IPS-20b (cell line): Measurements from ENCODE around the gene SLC39A10.

Experiments
- H3K27ac ChIP-seq: one replicate; pipeline ENCODE4 v1.5.1; 2013; ENCODE audit warnings: low read length
- H3K27me3 ChIP-seq: 2 replicates; pipeline ENCODE4 v1.6.1; 2013; ENCODE audit warnings: mild to moderate bottlenecking, low read length, inconsistent platforms; ENCODE audit not compliant: insufficient read depth
- H3K36me3 ChIP-seq: 2 replicates; pipeline ENCODE4 v1.6.1; 2013; ENCODE audit warnings: low read depth, mild to moderate bottlenecking, inconsistent platforms, low read length, moderate library complexity; ENCODE audit not compliant: insufficient read depth
- H3K4me1 ChIP-seq: 2 replicates; pipeline ENCODE4 v1.6.1; 2013; ENCODE audit warnings: mild to moderate bottlenecking, control low read depth, inconsistent platforms, low read length, moderate library complexity; ENCODE audit not compliant: insufficient read depth
- H3K4me3 ChIP-seq: 2 replicates; pipeline ENCODE4 v1.5.1; 2013; ENCODE audit warnings: mild to moderate bottlenecking, low read length, inconsistent platforms
- H3K9ac ChIP-seq: 2 replicates; pipeline ENCODE4 v1.6.1; 2013; ENCODE audit warnings: low read depth, mild to moderate bottlenecking, inconsistent platforms, low read length, moderate library complexity
- H3K9me3 ChIP-seq: 2 replicates; pipeline ENCODE4 v1.6.1; 2013; ENCODE audit warnings: mild to moderate bottlenecking, low read depth, low read length, inconsistent platforms; ENCODE audit not compliant: insufficient read depth

The SLC39A10 gene

DNA sequence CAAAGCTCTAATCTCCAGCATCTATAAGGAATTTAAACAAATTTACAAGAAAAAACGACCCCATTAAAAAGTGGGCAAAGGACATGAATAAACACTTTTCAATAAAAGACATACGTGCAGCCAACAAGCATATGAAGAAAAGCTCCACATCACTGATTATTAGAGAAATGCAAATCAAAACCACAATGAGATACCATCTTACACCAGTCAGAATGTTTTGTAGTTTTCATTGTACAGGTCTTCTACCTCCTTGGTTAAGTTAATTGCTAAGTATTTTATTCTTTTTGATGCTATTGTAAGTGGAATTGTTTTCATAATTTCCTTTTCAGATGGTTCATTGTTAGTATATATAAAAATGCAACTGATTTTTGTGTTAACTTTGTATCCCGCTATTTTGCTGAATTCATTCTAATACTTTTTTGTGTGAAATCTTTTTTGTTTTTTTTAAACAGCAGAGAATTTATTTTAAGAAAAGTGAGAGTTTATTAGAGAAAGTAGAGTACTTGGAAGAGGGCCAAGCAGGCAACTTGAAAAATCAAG is 40.7 kb downstream of the SLC39A10 start:
- Histone ChIP-seq H3K4me3 (no peak overlapping the region), H3K9me3 (no peaks in the 10 kb centered on the region), H3K36me3 (no peaks in the 10 kb centered on the region; the same call in 1 of the 2 replicates), H3K9ac (no peak overlapping the region), H3K27ac (no peak overlapping the region), H3K4me1 (peaks cover 10% of the 10 kb centered on the region; the same call in 1 of the 2 replicates), H3K27me3 (no peaks in the 10 kb centered on the region)

DNA sequence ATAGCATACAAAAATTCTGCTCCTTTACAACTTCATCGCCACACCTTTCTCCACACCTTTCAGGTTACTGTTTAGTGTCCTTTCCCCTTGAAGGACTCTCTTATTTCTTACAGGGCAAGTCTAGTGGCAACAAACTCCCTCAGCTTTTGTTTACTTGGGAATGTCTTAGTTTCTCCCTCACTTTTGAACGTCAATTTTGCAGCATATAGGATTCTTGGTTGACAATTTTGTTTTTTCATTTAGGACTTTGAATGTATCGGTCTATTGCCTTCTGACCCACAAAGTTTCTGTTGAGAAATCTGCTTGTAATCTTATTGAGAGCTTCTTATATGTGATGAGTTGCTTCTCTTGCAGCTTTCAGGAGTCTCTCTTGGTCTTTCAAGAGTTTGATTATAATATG is 43.5 kb downstream of the SLC39A10 start:
- Histone ChIP-seq H3K27me3 (no peaks in the 10 kb centered on the region), H3K4me1 (no peaks in the 10 kb centered on the region; the same call in 1 of the 2 replicates), H3K9me3 (no peaks in the 10 kb centered on the region), H3K9ac (no peak overlapping the region), H3K4me3 (no peak overlapping the region), H3K27ac (no peak overlapping the region), H3K36me3 (no peaks in the 10 kb centered on the region; the same call in 1 of the 2 replicates)

DNA sequence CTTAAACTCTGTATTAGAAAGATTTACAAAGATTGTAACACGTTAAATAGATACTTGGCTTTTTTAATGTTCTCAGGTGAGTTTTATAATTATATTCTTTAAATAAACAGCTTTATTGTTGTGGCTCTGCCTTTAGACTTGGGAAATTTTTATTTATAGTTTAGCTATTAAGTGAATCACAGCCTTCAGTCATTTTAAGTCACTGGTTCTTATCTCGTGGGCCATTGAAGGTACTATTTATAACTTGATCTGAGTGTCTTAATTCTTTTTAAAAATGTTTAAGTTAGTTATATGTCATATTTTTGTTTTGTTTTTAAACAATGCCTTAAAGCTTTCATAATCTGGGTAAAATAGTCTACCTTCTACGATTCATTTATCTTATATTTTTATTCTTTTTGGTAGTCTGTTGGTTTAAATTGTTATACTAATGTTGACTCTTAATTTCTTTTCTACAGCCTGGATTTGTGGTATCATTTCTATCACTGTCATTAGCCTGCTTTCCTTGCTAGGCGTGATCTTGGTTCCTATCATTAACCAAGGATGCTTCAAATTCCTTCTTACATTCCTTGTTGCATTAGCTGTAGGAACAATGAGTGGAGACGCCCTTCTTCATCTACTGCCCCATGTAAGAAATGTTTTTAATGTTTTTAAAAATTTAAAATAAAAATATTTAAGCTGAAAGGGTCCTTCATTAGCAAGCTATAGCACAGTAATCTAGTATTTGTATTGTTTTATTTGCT is 49.3 kb downstream of the SLC39A10 start:
- Histone ChIP-seq H3K27ac (no peak overlapping the region), H3K4me1 (peaks cover 12% of the 10 kb centered on the region), H3K36me3 (peaks cover 42% of the 10 kb centered on the region; the same call in 1 of the 2 replicates), H3K27me3 (no peaks in the 10 kb centered on the region), H3K9ac (no peak overlapping the region), H3K9me3 (no peaks in the 10 kb centered on the region), H3K4me3 (no peak overlapping the region)

DNA sequence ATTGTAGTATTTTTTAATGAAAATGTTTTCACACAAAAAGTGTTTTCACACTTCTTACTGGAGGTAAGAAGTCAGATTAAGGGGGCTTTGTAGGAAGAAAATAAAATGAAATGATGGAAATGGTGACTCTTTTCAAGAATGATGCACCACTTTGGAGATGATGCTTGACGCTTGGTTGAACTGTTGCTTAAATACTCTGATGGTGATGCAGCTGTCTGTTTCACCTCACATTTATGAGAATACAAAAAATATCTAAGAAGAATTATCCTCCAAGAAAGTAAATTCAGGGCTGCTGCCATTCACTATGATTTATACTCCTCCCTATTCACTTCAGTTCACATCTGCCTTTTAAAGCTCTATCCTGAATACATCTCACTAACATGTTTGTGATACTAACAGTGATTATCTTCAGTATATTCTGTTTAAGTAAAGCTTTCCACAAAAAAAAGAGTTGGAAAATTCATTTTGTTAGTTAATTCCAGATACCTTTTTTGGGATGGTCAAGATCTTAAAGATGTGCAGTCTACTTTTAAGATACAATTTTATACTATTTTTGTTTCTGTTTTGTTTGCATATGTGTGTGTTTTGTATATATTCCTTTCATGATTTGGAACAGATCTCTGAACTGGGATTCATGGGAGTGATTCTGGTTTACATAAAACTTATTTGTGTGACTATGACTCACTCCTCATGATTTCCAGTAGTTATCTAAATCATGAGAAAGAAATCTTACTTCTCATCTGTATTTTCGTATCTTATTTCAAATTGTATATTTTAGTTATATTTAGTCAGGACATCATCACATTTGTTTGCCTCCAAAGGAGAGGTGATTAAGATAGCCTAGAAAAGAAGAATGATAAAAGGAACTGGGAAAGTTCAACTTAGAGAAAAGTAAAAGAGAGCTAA is 53.1 kb downstream of the SLC39A10 start:
- H3K27me3 ChIP-seq, result no peaks in the 10 kb centered on the region
- H3K4me3 ChIP-seq, result no peak overlapping the region
- H3K27ac ChIP-seq, result no peak overlapping the region
- peaks cover 12% of the 10 kb centered on the region for H3K4me1 ChIP-seq
- H3K9ac ChIP-seq, result no peak overlapping the region
- H3K9me3 ChIP-seq, result no peaks in the 10 kb centered on the region
- H3K36me3 ChIP-seq, result peaks cover 74% of the 10 kb centered on the region

DNA sequence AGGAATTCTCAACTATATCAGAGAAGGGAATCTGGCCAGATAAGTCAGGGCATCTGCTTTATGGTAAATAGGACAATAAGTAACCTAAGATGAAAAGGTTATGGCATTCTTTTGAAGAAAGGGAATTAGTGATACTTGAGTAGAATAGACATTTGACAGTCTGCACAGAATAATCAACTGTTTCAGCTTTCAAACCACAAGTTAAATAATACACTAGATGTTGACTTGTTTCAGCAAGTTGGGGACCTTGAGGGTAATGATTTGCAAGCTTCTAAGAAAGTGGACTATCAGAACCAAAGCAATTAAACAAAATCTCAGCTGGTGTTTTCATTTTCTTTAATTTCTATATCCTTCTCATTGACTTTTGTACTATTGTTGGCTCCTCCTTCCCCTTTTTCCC is 54.5 kb downstream of the SLC39A10 start:
- H3K27me3 ChIP-seq, result no peaks in the 10 kb centered on the region
- no peak overlapping the region for H3K27ac ChIP-seq
- H3K36me3 ChIP-seq, result peaks cover 85% of the 10 kb centered on the region
- no peak overlapping the region for H3K4me3 ChIP-seq
- H3K4me1 ChIP-seq, result peaks cover 4% of the 10 kb centered on the region
- H3K9ac ChIP-seq, result no peak overlapping the region
- H3K9me3 ChIP-seq, result no peaks in the 10 kb centered on the region

DNA sequence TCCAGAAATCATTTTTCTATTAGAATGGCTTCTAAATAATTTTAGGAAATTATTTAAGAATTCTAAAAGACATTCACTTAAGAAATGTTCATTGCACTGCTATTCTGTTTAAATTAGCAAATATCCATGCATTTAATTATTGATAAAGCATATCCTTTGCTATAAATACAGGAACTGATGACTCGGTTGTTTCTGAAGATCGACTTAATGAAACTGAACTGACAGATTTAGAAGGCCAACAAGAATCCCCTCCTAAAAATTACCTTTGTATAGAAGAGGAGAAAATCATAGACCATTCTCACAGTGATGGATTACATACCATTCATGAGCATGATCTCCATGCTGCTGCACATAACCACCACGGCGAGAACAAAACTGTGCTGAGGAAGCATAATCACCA is 59.4 kb downstream of the SLC39A10 start:
- Histone ChIP-seq H3K9me3 (no peaks in the 10 kb centered on the region), H3K4me1 (0 out of 2 replicates have a peak, but pooled peaks cover 3% of the 10 kb centered on the region), H3K9ac (no peak overlapping the region), H3K4me3 (no peak overlapping the region), H3K36me3 (peaks cover 88% of the 10 kb centered on the region), H3K27me3 (no peaks in the 10 kb centered on the region), H3K27ac (no peak overlapping the region)

DNA sequence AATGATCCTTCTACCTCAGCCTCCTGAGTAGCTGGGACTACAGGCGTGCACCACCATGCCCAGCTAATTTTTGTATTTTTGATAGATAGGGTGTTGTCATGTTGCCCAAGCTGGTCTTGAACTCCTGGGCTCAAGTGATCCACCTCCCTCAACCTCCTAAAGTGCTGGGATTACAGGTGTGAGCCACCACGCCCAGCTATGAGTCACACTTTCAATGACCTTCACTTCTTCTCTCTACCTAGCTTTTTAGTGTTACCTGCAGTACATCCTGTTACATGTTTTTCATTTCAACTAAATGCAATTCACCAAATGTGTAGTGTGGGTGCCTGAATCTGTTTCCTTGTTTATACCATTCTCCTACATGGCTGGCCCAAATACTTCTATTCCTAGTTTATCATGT is 64.0 kb downstream of the SLC39A10 start:
- no peak overlapping the region for H3K9ac ChIP-seq
- peaks cover 3% of the 10 kb centered on the region; the same call in 1 of the 2 replicates for H3K4me1 ChIP-seq
- no peak overlapping the region for H3K4me3 ChIP-seq
- no peaks in the 10 kb centered on the region for H3K9me3 ChIP-seq
- H3K27ac ChIP-seq, result no peak overlapping the region
- H3K36me3 ChIP-seq, result peaks cover 95% of the 10 kb centered on the region
- no peaks in the 10 kb centered on the region for H3K27me3 ChIP-seq

DNA sequence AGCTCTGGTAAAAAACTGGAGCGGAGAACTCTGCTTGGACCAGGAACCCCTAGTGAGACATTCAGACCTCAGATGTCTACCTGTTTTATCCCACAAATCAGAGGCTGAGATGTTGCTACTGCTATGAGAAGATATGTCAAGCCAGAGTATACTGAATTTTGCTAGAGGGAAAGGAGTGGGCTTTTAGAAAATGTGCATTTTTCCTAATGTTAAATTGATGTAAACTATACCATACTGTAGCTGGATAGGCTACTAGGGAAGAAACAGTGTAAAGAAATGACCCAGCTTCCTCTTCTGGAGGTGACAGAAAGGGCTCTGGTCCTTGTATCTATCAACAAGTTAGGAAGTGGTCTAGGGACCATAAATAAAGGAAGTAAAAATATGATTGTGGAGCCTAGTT is 65.0 kb downstream of the SLC39A10 start:
- H3K4me3 ChIP-seq, result no peak overlapping the region
- H3K9ac ChIP-seq, result no peak overlapping the region
- H3K27me3 ChIP-seq, result no peaks in the 10 kb centered on the region
- no peak overlapping the region for H3K27ac ChIP-seq
- peaks cover 89% of the 10 kb centered on the region for H3K36me3 ChIP-seq
- no peaks in the 10 kb centered on the region for H3K9me3 ChIP-seq
- H3K4me1 ChIP-seq, result peaks cover 3% of the 10 kb centered on the region; the same call in 1 of the 2 replicates

DNA sequence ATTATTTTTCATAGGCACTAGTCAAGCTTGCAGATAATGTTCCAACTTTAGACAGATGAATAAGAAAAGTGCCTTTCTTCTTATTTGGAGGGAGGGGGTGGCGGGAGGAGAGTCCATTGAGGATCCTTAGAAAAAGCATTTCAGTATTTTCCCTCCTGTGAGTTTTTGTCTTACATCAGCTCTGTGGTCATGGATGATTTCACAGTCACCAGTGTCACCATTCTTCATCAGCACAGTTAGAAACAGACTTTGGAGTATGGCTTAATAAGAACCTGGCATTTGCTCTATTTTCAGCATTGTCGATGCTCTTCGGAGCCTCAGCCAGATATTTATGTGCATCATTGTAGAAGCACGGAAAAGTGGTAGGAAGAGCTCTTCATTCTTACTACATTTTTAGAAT is 70.1 kb downstream of the SLC39A10 start:
- Histone ChIP-seq H3K36me3 (peaks cover 90% of the 10 kb centered on the region), H3K27ac (no peak overlapping the region), H3K9me3 (no peaks in the 10 kb centered on the region), H3K27me3 (no peaks in the 10 kb centered on the region), H3K4me3 (no peak overlapping the region), H3K4me1 (no peaks in the 10 kb centered on the region; the same call in 1 of the 2 replicates), H3K9ac (no peak overlapping the region)

DNA sequence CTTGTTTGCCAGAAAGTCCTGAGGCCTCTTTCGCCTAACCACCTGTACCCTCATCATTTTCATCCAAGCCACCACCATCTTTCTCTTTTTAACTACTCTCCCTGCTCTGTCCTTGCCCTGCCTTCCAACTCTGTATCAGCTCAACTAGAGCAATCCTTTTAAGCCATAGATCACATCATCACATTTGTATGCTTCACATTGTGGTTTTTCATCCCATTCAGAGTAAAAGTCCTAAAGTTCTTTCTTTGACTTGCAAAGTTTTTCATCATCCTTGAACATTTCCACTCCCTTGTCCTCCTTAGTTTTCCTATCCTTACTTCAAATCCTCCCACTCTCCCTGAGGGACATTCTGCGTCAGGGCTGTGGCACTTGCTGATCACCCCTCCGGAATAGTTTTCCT is 73.9 kb downstream of the SLC39A10 start:
- H3K27ac ChIP-seq, result no peak overlapping the region
- H3K9ac ChIP-seq, result no peak overlapping the region
- H3K27me3 ChIP-seq, result no peaks in the 10 kb centered on the region
- no peaks in the 10 kb centered on the region for H3K4me1 ChIP-seq
- H3K9me3 ChIP-seq, result no peaks in the 10 kb centered on the region
- peaks cover 82% of the 10 kb centered on the region for H3K36me3 ChIP-seq
- H3K4me3 ChIP-seq, result no peak overlapping the region

DNA sequence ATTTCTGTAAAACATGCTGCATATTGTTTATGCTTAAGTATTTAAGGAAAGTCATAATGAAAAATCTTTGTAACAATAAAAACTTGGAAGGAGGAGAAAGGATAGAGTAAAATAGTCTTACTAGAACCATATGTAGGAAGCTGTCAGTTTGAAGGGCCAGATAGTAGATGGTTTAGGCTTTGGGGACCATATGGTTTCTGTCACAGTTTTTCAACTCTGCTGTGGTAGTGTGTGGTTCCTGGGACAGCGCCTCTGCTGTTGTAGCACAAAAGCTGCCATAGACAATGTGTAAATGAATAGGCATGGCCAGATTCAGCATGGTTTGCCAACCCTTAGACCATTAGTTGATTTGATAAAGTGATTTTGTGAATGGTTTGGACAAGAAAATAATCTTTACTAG is 75.5 kb downstream of the SLC39A10 start:
- no peak overlapping the region for H3K27ac ChIP-seq
- H3K36me3 ChIP-seq, result peaks cover 84% of the 10 kb centered on the region
- no peak overlapping the region for H3K9ac ChIP-seq
- H3K4me1 ChIP-seq, result no peaks in the 10 kb centered on the region
- H3K4me3 ChIP-seq, result no peak overlapping the region
- no peaks in the 10 kb centered on the region for H3K9me3 ChIP-seq
- H3K27me3 ChIP-seq, result no peaks in the 10 kb centered on the region
